ENCODE results near the gene HNRNPUL2. TPM values are rescaled to one million over a fixed set of nuclear protein-coding genes. Genes with fewer than 3 reads are reported as not detected.

Gene HNRNPUL2
- polyA plus RNA-seq, 3 donors: 0.33 to 13.8 (median 0.88) TPM

- WGBS (ENCODE audit: insufficient coverage): 89% methylated on average over 1 of the region's 9 CpGs
- no peak overlapping the region for H3K27ac Mint-ChIP-seq
- H3K4me2 ChIP-seq (replicated peaks; ENCODE audit: extremely low read depth, low read length, poor library complexity, severe bottlenecking): no peak overlapping the region
- no peak overlapping the region for H3K27ac ChIP-seq (ENCODE audit: low read depth in 1 of 2, low read length in 2 of 2)
- H3K79me2 ChIP-seq (ENCODE audit: insufficient read depth, low read length): peaks cover 26% of the 10 kb centered on the region
- no peak overlapping the region for H2AFZ ChIP-seq (ENCODE audit: insufficient read depth, low read depth, low read length, poor library complexity, severe bottlenecking)
- H3K4me1 ChIP-seq (ENCODE audit: control insufficient read depth in 1 of 2, insufficient read depth in 2 of 2, low read length in 2 of 2): peaks cover 0 to under 1% of the 10 kb centered on the region in 2 donors
- H3K27me3 Mint-ChIP-seq (ENCODE audit: low read depth in 3 of 3): no peaks in the 10 kb centered on the region
- peaks cover 9 to 23% of the 10 kb centered on the region in 2 donors for H3K36me3 ChIP-seq (replicated peaks in 1 of 2; ENCODE audit: control insufficient read depth in 1 of 2, insufficient read depth in 2 of 2, low read length in 2 of 2)
- no peak for TF ChIP-seq CTCF (IDR thresholded peaks at IDR 0.05)
- no peak overlapping the region for H3K4me3 ChIP-seq (replicated peaks in 1 of 3; ENCODE audit: low read depth in 2 of 3, low read length in 3 of 3)
- H3K9ac ChIP-seq (ENCODE audit: insufficient read depth, low read length, poor library complexity, severe bottlenecking): no peak overlapping the region
- H3K4me1 Mint-ChIP-seq: peaks cover 13% of the 10 kb centered on the region
- H3K9me3 Mint-ChIP-seq: no peaks in the 10 kb centered on the region
- peaks cover 10 to 38% of the 10 kb centered on the region in 2 donors for H3K36me3 Mint-ChIP-seq
- intact Hi-C loops (cut with micrococcal nuclease): no loop called here
- no peaks in the 10 kb centered on the region for H3K27me3 ChIP-seq (ENCODE audit: control insufficient read depth in 2 of 2, insufficient read depth in 2 of 2, low read length in 2 of 2)
- DNase-seq: no peak
- no peak overlapping the region for H3K4me3 Mint-ChIP-seq
- no peaks in the 10 kb centered on the region for H4K20me1 ChIP-seq (ENCODE audit: insufficient read depth, low read length)
- H3K9me3 ChIP-seq (replicated peaks in 1 of 2; ENCODE audit: control insufficient read depth in 1 of 2, insufficient read depth in 1 of 2, low read length in 2 of 2): no peaks in the 10 kb centered on the region
These were observed 20.4 kb upstream of the HNRNPUL2 start for GRCh38 chr11:62747475-62748160.

- intact Hi-C loops (cut with micrococcal nuclease): no loop called here
- no peak overlapping the region for H3K9ac ChIP-seq (ENCODE audit: insufficient read depth, low read length, poor library complexity, severe bottlenecking)
- H3K27me3 ChIP-seq (ENCODE audit: control insufficient read depth in 2 of 2, insufficient read depth in 2 of 2, low read length in 2 of 2): no peaks in the 10 kb centered on the region
- no peaks in the 10 kb centered on the region for H3K9me3 Mint-ChIP-seq
- H3K27ac ChIP-seq (ENCODE audit: low read depth in 1 of 2, low read length in 2 of 2): no peak overlapping the region
- H3K36me3 ChIP-seq (replicated peaks in 1 of 2; ENCODE audit: control insufficient read depth in 1 of 2, insufficient read depth in 2 of 2, low read length in 2 of 2): peaks cover 63 to 90% of the 10 kb centered on the region in 2 donors
- no peak overlapping the region for H3K4me3 Mint-ChIP-seq
- H3K4me3 ChIP-seq (replicated peaks in 1 of 3; ENCODE audit: low read depth in 2 of 3, low read length in 3 of 3): no peak overlapping the region
- no peak overlapping the region for H3K27ac Mint-ChIP-seq
- DNase-seq: no peak
- H2AFZ ChIP-seq (ENCODE audit: insufficient read depth, low read depth, low read length, poor library complexity, severe bottlenecking): no peak overlapping the region
- H3K36me3 Mint-ChIP-seq: peaks cover 49 to 88% of the 10 kb centered on the region in 2 donors
- H3K4me1 Mint-ChIP-seq: no peaks in the 10 kb centered on the region
- no peaks in the 10 kb centered on the region for H3K4me1 ChIP-seq (ENCODE audit: control insufficient read depth in 1 of 2, insufficient read depth in 2 of 2, low read length in 2 of 2)
- H3K9me3 ChIP-seq (replicated peaks in 1 of 2; ENCODE audit: control insufficient read depth in 1 of 2, insufficient read depth in 1 of 2, low read length in 2 of 2): no peaks in the 10 kb centered on the region
- H3K27me3 Mint-ChIP-seq (ENCODE audit: low read depth in 3 of 3): no peaks in the 10 kb centered on the region
- H3K79me2 ChIP-seq (ENCODE audit: insufficient read depth, low read length): peaks cover 26% of the 10 kb centered on the region
- H3K4me2 ChIP-seq (replicated peaks; ENCODE audit: extremely low read depth, low read length, poor library complexity, severe bottlenecking): no peak overlapping the region
- no peak for TF ChIP-seq CTCF (IDR thresholded peaks at IDR 0.05)
- peaks cover 7% of the 10 kb centered on the region for H4K20me1 ChIP-seq (ENCODE audit: insufficient read depth, low read length)
These were observed 9.9 kb upstream of the HNRNPUL2 start for GRCh38 chr11:62737196-62737595.
